DMS53 treated with DMSO at 0.1 percent for 48 hours (cell line): ENCODE results near the gene PSAT1.
A peak's percentile ranks its signal among the peaks of the same experiment; 100 is the strongest.
"Not testable (repeated sequence)": the region's sequence is repeated elsewhere in the genome, so short reads cannot be mapped to it uniquely, and the experiment has no call there.

Experiments used
- DNase-seq: peaks from one replicate; lab custom pipeline; 2025; ENCODE audit not compliant: unreplicated experiment; lab: John Stamatoyannopoulos, UW

The PSAT1 gene

GRCh38 chr9:78296893-78297671 lies at the start of gene PSAT1:
Gene PSAT1 (plus strand): TSS chr9:78297125. CDS start chr9:78297211, 86 bp downstream.
- peak; percentile 85 for DNase-seq

GRCh38 chr9:78248635-78249034 lies 48.3 kb upstream of the PSAT1 start:
- no peak for DNase-seq

GRCh38 chr9:78249542-78249941 lies 47.4 kb upstream of the PSAT1 start:
- DNase-seq, result no peak

- DNase-seq, result no peak
These were observed 44.3 kb upstream of the PSAT1 start for GRCh38 chr9:78252616-78253015.

- DNase-seq, result no peak
These were observed 43.6 kb upstream of the PSAT1 start for GRCh38 chr9:78253285-78253684.

GRCh38 chr9:78261403-78262001 lies 35.4 kb upstream of the PSAT1 start:
- no peak for DNase-seq

- no peak for DNase-seq
These were observed 34.3 kb upstream of the PSAT1 start for GRCh38 chr9:78262655-78263054.

- no peak for DNase-seq
These were observed 29.0 kb upstream of the PSAT1 start for GRCh38 chr9:78267889-78268288.

- no peak for DNase-seq
These were observed 27.1 kb upstream of the PSAT1 start for GRCh38 chr9:78269784-78270183.

- no peak for DNase-seq
These were observed 24.6 kb upstream of the PSAT1 start for GRCh38 chr9:78272307-78272706.

GRCh38 chr9:78273761-78274160 lies 23.2 kb upstream of the PSAT1 start:
- DNase-seq, result no peak

GRCh38 chr9:78278177-78278777 lies 18.6 kb upstream of the PSAT1 start:
- no peak for DNase-seq

GRCh38 chr9:78278801-78279200 lies 18.1 kb upstream of the PSAT1 start:
- no peak for DNase-seq

- no peak for DNase-seq
These were observed 15.8 kb upstream of the PSAT1 start for GRCh38 chr9:78280982-78281668.

- not testable (repeated sequence) for DNase-seq
These were observed 12.7 kb upstream of the PSAT1 start for GRCh38 chr9:78284181-78284580.

GRCh38 chr9:78286125-78286524 lies 10.8 kb upstream of the PSAT1 start:
- no peak for DNase-seq

GRCh38 chr9:78286946-78287388 lies 10.0 kb upstream of the PSAT1 start:
- DNase-seq, result no peak

GRCh38 chr9:78288214-78288892 lies 8.6 kb upstream of the PSAT1 start:
- no peak for DNase-seq

GRCh38 chr9:78289474-78289873 lies 7.5 kb upstream of the PSAT1 start:
- DNase-seq, result no peak

- no peak for DNase-seq
These were observed 5.5 kb upstream of the PSAT1 start for GRCh38 chr9:78291240-78291925.
